B cell (primary cell): ENCODE measurements around the gene ANTKMT. TPM values are rescaled to one million over a fixed set of nuclear protein-coding genes. Genes with fewer than 3 reads are reported as not detected.

Source experiments
- ATAC-seq: fragments of 200-7000 bp; cut with Tn5 transposase; one replicate; pipeline ENCODE4 v1.10.0; 2021; ENCODE audit warnings: low read depth, mild to moderate bottlenecking, moderate number of reproducible peaks, moderate library complexity
- CTCF ChIA-PET: fragments of 350-600 bp; sonication (Branson Sonifier 250); formaldehyde crosslinking; loops from one replicate; lab custom pipeline; 2021; ENCODE audit warnings: antibody characterized with exemption, inconsistent platforms; lab: Charles Lee
- POLR2A ChIA-PET: fragments of 350-600 bp; sonication (Branson Sonifier 250); formaldehyde crosslinking; loops from one replicate; lab custom pipeline; 2021; ENCODE audit warnings: antibody characterized with exemption; lab: Charles Lee
- DNase-seq: peaks from one replicate; pipeline ENCODE4 v3.0.0; 2013
- H2AFZ ChIP-seq: 2 replicates; pipeline ENCODE4 v1.6.1; 2012; ENCODE audit warnings: mild to moderate bottlenecking, low read depth, low read length; ENCODE audit not compliant: insufficient read depth, poor library complexity, severe bottlenecking
- H3K27ac ChIP-seq, 2 donors: 1 replicate in 1 of 2; 2 replicates in 1 of 2; pipeline ENCODE4 v1.5.1; 2012 to 2013; ENCODE audit warnings: low read length in 2 of 2, mild to moderate bottlenecking in 2 of 2, moderate library complexity in 1 of 2
- H3K27me3 ChIP-seq, 4 experiments: fragments of 200-600 bp in 1 of 4; sonication (generic) in 1 of 4; replicated peaks in 1 of 4; 1 replicate in 2 of 4; 2 replicates in 2 of 4; pipeline versions ENCODE4 v1.6.1 to v1.7.0; 2013 to 2016; ENCODE audit warnings: low read length in 3 of 4, mild to moderate bottlenecking in 2 of 4, mixed read lengths in 1 of 4, moderate library complexity in 1 of 4; ENCODE audit not compliant: insufficient read depth in 4 of 4, control insufficient read depth in 3 of 4; ENCODE audit errors: control extremely low read depth in 1 of 4
- H3K36me3 ChIP-seq, 2 experiments: replicated peaks in 1 of 2; 1 replicate in 1 of 2; 2 replicates in 1 of 2; pipeline versions ENCODE4 v1.6.1 to v1.7.1; 2013; ENCODE audit warnings: low read length in 1 of 2; ENCODE audit not compliant: insufficient read depth in 2 of 2, control insufficient read depth in 1 of 2; ENCODE audit errors: control extremely low read depth in 1 of 2, extremely low read depth in 1 of 2
- H3K4me1 ChIP-seq, 2 donors: fragments of 200-600 bp in 1 of 2; sonication (generic) in 1 of 2; 1 replicate in 1 of 2; 2 replicates in 1 of 2; pipeline versions ENCODE4 v1.5.1 to v1.6.1; 2013 to 2017; ENCODE audit warnings: low read length in 2 of 2; ENCODE audit not compliant: control insufficient read depth in 2 of 2, insufficient read depth in 2 of 2
- H3K4me2 ChIP-seq: replicated peaks from 2 replicates; pipeline ENCODE3; 2012; ENCODE audit warnings: mild to moderate bottlenecking, low read depth, low read length; ENCODE audit not compliant: poor library complexity, severe bottlenecking
- H3K4me3 ChIP-seq, 5 experiments: fragments of 200-600 bp in 1 of 5; sonication (generic) in 1 of 5; 1 replicate in 3 of 5; 2 replicates in 2 of 5; pipeline versions ENCODE4 v1.5.1 to v1.7.0; 2011 to 2016; ENCODE audit warnings: low read length in 4 of 5, mild to moderate bottlenecking in 4 of 5, low read depth in 2 of 5, control low read depth in 1 of 5, moderate library complexity in 1 of 5; ENCODE audit not compliant: insufficient read depth in 1 of 5; ENCODE audit errors: control extremely low read depth in 1 of 5, extremely low read depth in 1 of 5
- H3K79me2 ChIP-seq: fragments of 200-600 bp; sonication (generic); one replicate; pipeline ENCODE4 v1.6.0; 2016; ENCODE audit warnings: low read length; ENCODE audit not compliant: control insufficient read depth, insufficient read depth
- H3K9ac ChIP-seq: fragments of 200-600 bp; sonication (generic); 2 replicates; pipeline ENCODE4 v1.6.1; 2017; ENCODE audit warnings: mild to moderate bottlenecking, low read length, moderate library complexity
- H3K9me3 ChIP-seq, 3 donors: one replicate each; pipeline versions ENCODE4 v1.6.1 to v1.7.1; 2013; ENCODE audit warnings: low read length in 2 of 3; ENCODE audit not compliant: control insufficient read depth in 2 of 3, insufficient read depth in 1 of 3; ENCODE audit errors: control extremely low read depth in 1 of 3
- H4K20me1 ChIP-seq: 2 replicates; pipeline ENCODE4 v1.6.0; 2012; ENCODE audit warnings: mild to moderate bottlenecking, low read length; ENCODE audit not compliant: insufficient read depth, control insufficient read depth, poor library complexity, severe bottlenecking
- H3K27ac Mint-ChIP-seq: one replicate; pipeline ENCODE4 v1.8.0; 2021; ENCODE audit warnings: mixed read lengths
- H3K27me3 Mint-ChIP-seq: one replicate; pipeline ENCODE4 v1.8.0; 2021; ENCODE audit warnings: mixed read lengths
- H3K4me1 Mint-ChIP-seq: one replicate; pipeline ENCODE4 v1.8.0; 2021; ENCODE audit warnings: mixed read lengths
- H3K4me3 Mint-ChIP-seq: one replicate; pipeline ENCODE4 v1.8.0; 2021; ENCODE audit warnings: mixed read lengths
- H3K9me3 Mint-ChIP-seq: one replicate; pipeline ENCODE4 v1.8.0; 2022; ENCODE audit warnings: mixed read lengths; ENCODE audit not compliant: insufficient read depth
- EZH2 ChIP-seq: IDR thresholded peaks from 2 replicates; pipeline ENCODE4 v1.6.1; 2012; ENCODE audit warnings: borderline replicate concordance, low read depth, mild to moderate bottlenecking, moderate library complexity, low read length; ENCODE audit not compliant: insufficient read depth, poor library complexity, severe bottlenecking
- WGBS: methylation state at CpG from one replicate; pipeline ENCODE4 v1.1.5; 2013; ENCODE audit warnings: missing lambda C conversion rate; ENCODE audit not compliant: insufficient coverage; 5-methylcytosine and 5-hydroxymethylcytosine counted together
- intact Hi-C: fragments of 100-400 bp; cut with micrococcal nuclease; formaldehyde crosslinking; loops from one replicate; pipeline ENCODE4 v1.10.0; 2022
- polyA plus RNA-seq: library from polyadenylated mRNA; depleted of rRNA; stranded (reverse); fragments of >200 nt; gene quantifications from 2 replicates; pipeline ENCODE4 v1.2.3, GENCODE V29; 2012
- total RNA-seq, 2 donors: library from RNA; stranded (reverse); fragments of 120-200 nt in 1 of 2; gene quantifications; 1 replicate in 1 of 2; 2 replicates in 1 of 2; pipeline versions ENCODE4 v1.2.3 to v1.2.4, GENCODE V29; 2013 to 2022
- TF ChIP-seq, protein P1 (sequence below): fragments of 200-600 bp; IDR thresholded peaks from one replicate; pipeline ENCODE4 v1.8.0; 2022; ENCODE audit warnings: antibody characterized with exemption, mild to moderate bottlenecking

Gene ANTKMT
- total and polyA plus RNA-seq, 2 donors (not counting 1 experiment from before 2014, with no cell fraction given), result 41.0 to 54.1 TPM

DNA sequence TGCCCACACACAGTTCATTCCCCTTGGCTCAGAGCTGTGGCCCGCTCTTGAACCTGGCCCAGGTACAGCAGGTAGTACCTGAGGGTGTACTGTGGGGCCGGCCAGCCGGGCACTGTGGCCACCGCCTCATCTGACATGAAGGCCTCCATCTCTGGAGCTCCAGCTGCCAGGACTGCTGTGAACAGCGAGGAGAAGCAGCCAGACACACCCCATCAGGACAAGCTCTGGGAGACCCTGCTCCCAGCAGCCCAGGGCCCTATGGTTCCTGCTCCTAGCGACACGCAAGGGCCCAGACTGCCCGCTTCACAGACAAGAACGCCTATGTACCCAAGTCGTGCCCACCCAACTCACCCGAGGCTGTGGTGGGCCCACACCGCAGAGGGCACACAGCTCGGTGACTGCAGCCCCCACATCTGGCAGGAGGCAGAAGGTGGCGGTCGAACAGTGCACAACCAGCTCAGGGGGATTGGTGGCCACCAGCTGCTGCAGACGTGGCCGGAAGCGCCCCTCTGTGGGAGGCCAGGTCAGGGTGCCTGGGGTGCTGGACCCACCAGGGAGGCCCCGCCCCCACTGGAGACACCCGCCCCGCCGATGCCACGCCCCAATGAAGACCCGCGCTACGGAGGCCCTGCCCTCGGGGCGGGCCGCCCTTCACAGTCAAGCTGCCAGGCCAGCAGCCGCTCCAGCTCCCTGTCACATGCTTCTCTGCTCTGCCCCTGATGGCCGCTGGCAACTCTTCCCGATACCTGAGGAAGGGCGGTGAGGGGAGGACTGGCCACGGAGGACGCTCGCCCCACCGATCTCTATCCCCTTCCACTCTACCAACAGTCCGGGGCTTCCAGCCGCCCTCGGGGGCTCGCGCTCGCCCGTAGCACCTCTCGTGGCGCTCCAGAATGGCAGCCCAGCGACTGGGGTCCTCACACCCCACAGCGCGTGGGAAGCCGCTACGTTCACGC is 41.8 kb upstream of the ANTKMT start:
- peaks cover 42% of the 10 kb centered on the region for H3K4me1 Mint-ChIP-seq
- H3K27ac Mint-ChIP-seq, result peak overlapping the region; percentile 80
- 28% methylated on average over 50 of the region's 52 CpGs for WGBS
- H3K9me3 Mint-ChIP-seq, result no peaks in the 10 kb centered on the region
- ChIA-PET POLR2A (no interaction called here), CTCF (no interaction called here)
- Histone ChIP-seq H3K9me3 (peaks cover 0 to 7% (median 0%) of the 10 kb centered on the region in 3 donors), H2AFZ (peak overlapping the region; percentile 85), H4K20me1 (peaks cover 31% of the 10 kb centered on the region), H3K9ac (peak overlapping the region; percentile 73), H3K4me1 (peaks cover 29 to 61% of the 10 kb centered on the region in 2 donors), H3K27me3 (peaks cover 0 to 25% (median 11%) of the 10 kb centered on the region in 4 experiments), H3K4me2 (peak overlapping the region; percentile 99), H3K27ac (peak overlapping the region in 1 of 2 donors; percentile 30), H3K36me3 (peaks cover 0 to 17% of the 10 kb centered on the region in 2 experiments), H3K4me3 (peak overlapping the region in 4 of 5 experiments; percentile 46 to 72 (median 58)), H3K79me2 (peaks cover 29% of the 10 kb centered on the region)
- ATAC-seq (no peak), DNase-seq (peak; percentile 47)
- H3K4me3 Mint-ChIP-seq, result peak overlapping the region; percentile 88
- H3K27me3 Mint-ChIP-seq, result peaks cover 6% of the 10 kb centered on the region
- intact Hi-C loops, result loop anchor here (1.0 to 5.0 kb wide), 4 partner anchors 11 to 998 kb away; partner anchors contain the start of genes JPT2, METTL26 and RHOT2
- TF ChIP-seq, protein P1, sequence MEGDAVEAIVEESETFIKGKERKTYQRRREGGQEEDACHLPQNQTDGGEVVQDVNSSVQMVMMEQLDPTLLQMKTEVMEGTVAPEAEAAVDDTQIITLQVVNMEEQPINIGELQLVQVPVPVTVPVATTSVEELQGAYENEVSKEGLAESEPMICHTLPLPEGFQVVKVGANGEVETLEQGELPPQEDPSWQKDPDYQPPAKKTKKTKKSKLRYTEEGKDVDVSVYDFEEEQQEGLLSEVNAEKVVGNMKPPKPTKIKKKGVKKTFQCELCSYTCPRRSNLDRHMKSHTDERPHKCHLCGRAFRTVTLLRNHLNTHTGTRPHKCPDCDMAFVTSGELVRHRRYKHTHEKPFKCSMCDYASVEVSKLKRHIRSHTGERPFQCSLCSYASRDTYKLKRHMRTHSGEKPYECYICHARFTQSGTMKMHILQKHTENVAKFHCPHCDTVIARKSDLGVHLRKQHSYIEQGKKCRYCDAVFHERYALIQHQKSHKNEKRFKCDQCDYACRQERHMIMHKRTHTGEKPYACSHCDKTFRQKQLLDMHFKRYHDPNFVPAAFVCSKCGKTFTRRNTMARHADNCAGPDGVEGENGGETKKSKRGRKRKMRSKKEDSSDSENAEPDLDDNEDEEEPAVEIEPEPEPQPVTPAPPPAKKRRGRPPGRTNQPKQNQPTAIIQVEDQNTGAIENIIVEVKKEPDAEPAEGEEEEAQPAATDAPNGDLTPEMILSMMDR, result no peak
- no peak for TF ChIP-seq EZH2
